Endothelial cell of umbilical vein (primary cell): ENCODE data around the gene OPN1MW3. TPM values are rescaled to one million over a fixed set of nuclear protein-coding genes. Genes with fewer than 3 reads are reported as not detected.

Experiments used
- BruUV-seq: library from RNA; stranded (reverse); fragments of 400-500 nt; replicated peaks from 2 replicates; lab custom pipeline; 2021; lab: Mats Ljungman, UMichigan
- CTCF ChIA-PET: fragments of 300-600, 350-600 bp; sonication (Branson Sonifier 250); formaldehyde crosslinking; loops from one replicate; lab custom pipeline; 2021; ENCODE audit warnings: antibody characterized with exemption, inconsistent platforms; lab: Charles Lee
- POLR2A ChIA-PET: fragments of 300-600, 350-600 bp; sonication (Branson Sonifier 250); formaldehyde crosslinking; loops from one replicate; lab custom pipeline; 2021; ENCODE audit warnings: antibody characterized with exemption, inconsistent platforms; lab: Charles Lee
- DNase-seq: peaks from one replicate; pipeline ENCODE4 v3.0.0-alpha.2; 2011; ENCODE audit warnings: low read depth, low spot score
- FAIRE-seq: peaks from 2 replicates; lab custom pipeline; 2011; peaks lifted over from hg19 to GRCh38; lab: Jason Lieb, UNC
- H2AFZ ChIP-seq: 2 replicates; pipeline ENCODE4 v1.6.0; 2012; ENCODE audit warnings: low read depth, low read length, control low read depth, inconsistent platforms
- H3K27ac ChIP-seq: 2 replicates; pipeline ENCODE4 v1.5.1; 2011; ENCODE audit warnings: low read depth, mild to moderate bottlenecking, control low read depth, low read length, moderate library complexity; ENCODE audit not compliant: insufficient read depth
- H3K27me3 ChIP-seq, 2 experiments: 2 replicates each; pipeline versions ENCODE4 v1.6.0 to v1.6.1; 2011; ENCODE audit warnings: low read length in 2 of 2, mixed read lengths in 1 of 2; ENCODE audit not compliant: control insufficient read depth in 2 of 2, insufficient read depth in 2 of 2
- H3K36me3 ChIP-seq, 2 experiments: 2 replicates in 1 of 2; 3 replicates in 1 of 2; pipeline ENCODE4 v1.5.1; 2011; ENCODE audit warnings: low read length in 2 of 2, mild to moderate bottlenecking in 1 of 2, moderate library complexity in 1 of 2; ENCODE audit not compliant: control insufficient read depth in 2 of 2, insufficient read depth in 2 of 2; ENCODE audit errors: extremely low read depth in 1 of 2
- H3K4me1 ChIP-seq: 3 replicates; pipeline ENCODE4 v1.5.1; 2011; ENCODE audit warnings: mild to moderate bottlenecking, low read length; ENCODE audit not compliant: control insufficient read depth, insufficient read depth; ENCODE audit errors: extremely low read depth
- H3K4me2 ChIP-seq: 2 replicates; pipeline ENCODE4 v1.6.1; 2011; ENCODE audit warnings: low read length, control low read depth, mixed read lengths; ENCODE audit not compliant: insufficient read depth
- H3K4me3 ChIP-seq, 3 experiments: fragments of 200-600 bp in 1 of 3; sonication (generic), shearing (Covaris generic) in 1 of 3; replicated peaks in 1 of 3; 2 replicates each; pipeline ENCODE4 v1.5.1; 2011 to 2016; ENCODE audit warnings: control low read depth in 3 of 3, low read length in 3 of 3, mild to moderate bottlenecking in 2 of 3, inconsistent platforms in 1 of 3, low read depth in 1 of 3, moderate library complexity in 1 of 3; ENCODE audit not compliant: insufficient read depth in 1 of 3
- H3K79me2 ChIP-seq: 2 replicates; pipeline ENCODE4 v1.6.0; 2012; ENCODE audit warnings: low read length, inconsistent platforms; ENCODE audit not compliant: control insufficient read depth, insufficient read depth
- H3K9ac ChIP-seq: replicated peaks from 2 replicates; pipeline ENCODE3; 2011; ENCODE audit warnings: low read length, control low read depth; ENCODE audit not compliant: insufficient read depth; ENCODE audit errors: extremely low read depth
- H3K9me1 ChIP-seq: replicated peaks from 3 replicates; pipeline ENCODE4 v1.6.0; 2011; ENCODE audit warnings: mild to moderate bottlenecking, low read length; ENCODE audit not compliant: control insufficient read depth, insufficient read depth; ENCODE audit errors: extremely low read depth
- H3K9me3 ChIP-seq: replicated peaks from 2 replicates; pipeline ENCODE4 v1.5.1; 2012; ENCODE audit warnings: low read length, inconsistent platforms; ENCODE audit not compliant: control insufficient read depth, insufficient read depth
- H4K20me1 ChIP-seq: replicated peaks from 2 replicates; pipeline ENCODE3; 2011; ENCODE audit warnings: mild to moderate bottlenecking, low read length; ENCODE audit not compliant: control insufficient read depth, insufficient read depth; ENCODE audit errors: extremely low read depth
- EZH2 ChIP-seq: IDR thresholded peaks from 2 replicates; pipeline ENCODE4 v1.6.1; 2012; ENCODE audit warnings: borderline replicate concordance, low read depth, mild to moderate bottlenecking, moderate library complexity, low read length, inconsistent platforms; ENCODE audit not compliant: severe bottlenecking
- FOS ChIP-seq: IDR thresholded peaks from 2 replicates; pipeline ENCODE4 v1.6.1; 2011; ENCODE audit warnings: mild to moderate bottlenecking, low read length, moderate library complexity, borderline replicate concordance; ENCODE audit not compliant: insufficient read depth
- GATA2 ChIP-seq: IDR thresholded peaks from 2 replicates; pipeline ENCODE4 v1.7.0; 2011; ENCODE audit warnings: low read depth, mild to moderate bottlenecking, moderate library complexity, mixed read lengths, low read length; ENCODE audit not compliant: insufficient read length, insufficient read depth
- JUN ChIP-seq: IDR thresholded peaks from 2 replicates; pipeline ENCODE4 v1.6.1; 2011; ENCODE audit warnings: borderline replicate concordance, low read depth; ENCODE audit not compliant: insufficient read length, insufficient read depth
- MAX ChIP-seq: IDR thresholded peaks from 2 replicates; pipeline ENCODE4 v1.6.1; 2011; ENCODE audit not compliant: insufficient read depth, insufficient read length
- MYC ChIP-seq: IDR thresholded peaks from one replicate; pipeline ENCODE4 v1.6.1; 2011; ENCODE audit warnings: mild to moderate bottlenecking, low read depth, low read length
- POLR2A ChIP-seq: IDR thresholded peaks from 2 replicates; pipeline ENCODE4 v1.6.1; 2012; ENCODE audit warnings: low read depth, mild to moderate bottlenecking, control low read depth, low read length
- POLR2AphosphoS5 ChIP-seq: IDR thresholded peaks from 2 replicates; pipeline ENCODE4 v1.6.1; 2012; ENCODE audit warnings: low read depth, mild to moderate bottlenecking, control low read depth, low read length, moderate library complexity; ENCODE audit not compliant: insufficient read depth
- dilution Hi-C: fragments of 300-500 bp; cut with MboI; formaldehyde crosslinking; loops from one replicate; pipeline ENCODE4 v1.15.0; 2019; ENCODE audit warnings: low sequenced_read_pairs; ENCODE audit not compliant: extremely low pct_ligation_motif_present
- intact Hi-C: fragments of 100-400 bp; cut with micrococcal nuclease; formaldehyde crosslinking; loops from one replicate; pipeline ENCODE4 v1.10.0; 2022
- polyA plus RNA-seq, 4 experiments: library from polyadenylated mRNA; depleted of rRNA in 3 of 4; stranded (reverse) in 3 of 4; unstranded in 1 of 4; fragments of >200 nt; gene quantifications; 2 replicates each; pipeline versions ENCODE4 v1.2.1 to v1.2.3, GENCODE V29; 2011 to 2012; ENCODE audit warnings: missing spikeins in 1 of 4
- total RNA-seq: library from RNA; stranded (reverse); gene quantifications from 2 replicates; pipeline ENCODE4 v1.2.3, GENCODE V29; 2021
- TF ChIP-seq, protein P1 (sequence below), 2 donors: IDR thresholded peaks; 1 replicate in 1 of 2; 2 replicates in 1 of 2; pipeline ENCODE4 v1.5.1; 2011; ENCODE audit warnings: low read length in 2 of 2, mild to moderate bottlenecking in 2 of 2, moderate library complexity in 2 of 2, control low read depth in 1 of 2, inconsistent platforms in 1 of 2, low read depth in 1 of 2; ENCODE audit not compliant: insufficient read depth in 1 of 2; ENCODE audit errors: extremely low read depth in 1 of 2

The OPN1MW3 gene
- total and polyA plus RNA-seq, 2 donors (not counting 3 experiments of a cell fraction or from before 2014, with no cell fraction given): not detected

- no peak overlapping the region for H2AFZ ChIP-seq
- H3K4me3 ChIP-seq: no peak overlapping the region
- H3K4me2 ChIP-seq: no peak overlapping the region
- POLR2A ChIA-PET: no interaction called here
- no peak overlapping the region for H3K9ac ChIP-seq
- dilution Hi-C loops (no loop called here), intact Hi-C loops (no loop called here)
- H3K79me2 ChIP-seq: no peaks in the 10 kb centered on the region
- no peak overlapping the region for H3K27ac ChIP-seq
- H3K9me3 ChIP-seq: no peaks in the 10 kb centered on the region
- CTCF ChIA-PET: interaction anchor here (1.3 to 1.9 kb wide), 3 partner anchors 17 to 269 kb away, joined by 3 to 5 read pairs (median 3); no protein-coding TSS in a partner anchor
- TF ChIP-seq FOS (no peak), GATA2 (no peak), EZH2 (no peak), MAX (no peak), MYC (no peak)
- no peaks in the 10 kb centered on the region for H3K9me1 ChIP-seq
- BruUV-seq: no TSS peak
- no peaks in the 10 kb centered on the region for H4K20me1 ChIP-seq
- DNase-seq: no peak
- no peaks in the 10 kb centered on the region for H3K4me1 ChIP-seq
- no peaks in the 10 kb centered on the region for H3K27me3 ChIP-seq
- FAIRE-seq: no peak
- H3K36me3 ChIP-seq: no peaks in the 10 kb centered on the region
Observed at GRCh38 chrX:154315416-154315815, 58.0 kb downstream of the OPN1MW3 start.

DNA sequence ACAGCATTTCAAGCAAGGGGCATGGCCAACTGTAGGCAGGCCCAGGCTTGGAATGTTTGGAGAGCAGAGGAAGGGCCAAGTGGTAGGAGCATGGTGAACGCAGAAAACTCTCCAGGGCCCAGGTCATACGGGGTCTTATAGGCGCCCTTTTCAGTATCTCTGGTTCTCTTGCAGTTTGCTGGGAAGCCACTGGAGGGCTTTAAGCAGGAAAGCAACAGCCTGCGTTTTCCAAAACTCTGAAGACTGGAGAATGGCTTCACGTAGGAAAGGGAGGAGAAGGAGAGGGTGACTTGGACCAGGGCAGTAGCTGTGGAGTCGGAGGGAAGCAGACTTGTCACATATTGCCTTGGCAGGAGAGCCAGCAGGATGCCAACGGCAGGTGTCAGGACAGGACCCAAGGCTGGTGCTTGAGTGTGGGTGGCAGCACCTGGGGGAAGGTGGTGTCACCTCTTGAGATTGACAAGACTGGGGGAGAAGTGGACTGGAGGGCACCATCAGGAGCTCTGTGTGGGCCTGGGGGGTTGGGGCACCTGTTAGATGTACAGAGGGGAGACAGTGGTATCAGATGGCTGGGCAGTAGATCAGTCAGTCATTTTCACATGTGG lies 60.1 kb downstream of the OPN1MW3 start:
- H3K79me2 ChIP-seq: no peaks in the 10 kb centered on the region
- dilution Hi-C loops: no loop called here
- intact Hi-C loops: no loop called here
- no TSS peak for BruUV-seq
- H3K27me3 ChIP-seq: no peaks in the 10 kb centered on the region
- no peaks in the 10 kb centered on the region for H3K9me1 ChIP-seq
- H3K9me3 ChIP-seq: no peaks in the 10 kb centered on the region
- H3K4me1 ChIP-seq: no peaks in the 10 kb centered on the region
- peak overlapping the region; percentile 76 for H2AFZ ChIP-seq
- TF ChIP-seq, protein P1, sequence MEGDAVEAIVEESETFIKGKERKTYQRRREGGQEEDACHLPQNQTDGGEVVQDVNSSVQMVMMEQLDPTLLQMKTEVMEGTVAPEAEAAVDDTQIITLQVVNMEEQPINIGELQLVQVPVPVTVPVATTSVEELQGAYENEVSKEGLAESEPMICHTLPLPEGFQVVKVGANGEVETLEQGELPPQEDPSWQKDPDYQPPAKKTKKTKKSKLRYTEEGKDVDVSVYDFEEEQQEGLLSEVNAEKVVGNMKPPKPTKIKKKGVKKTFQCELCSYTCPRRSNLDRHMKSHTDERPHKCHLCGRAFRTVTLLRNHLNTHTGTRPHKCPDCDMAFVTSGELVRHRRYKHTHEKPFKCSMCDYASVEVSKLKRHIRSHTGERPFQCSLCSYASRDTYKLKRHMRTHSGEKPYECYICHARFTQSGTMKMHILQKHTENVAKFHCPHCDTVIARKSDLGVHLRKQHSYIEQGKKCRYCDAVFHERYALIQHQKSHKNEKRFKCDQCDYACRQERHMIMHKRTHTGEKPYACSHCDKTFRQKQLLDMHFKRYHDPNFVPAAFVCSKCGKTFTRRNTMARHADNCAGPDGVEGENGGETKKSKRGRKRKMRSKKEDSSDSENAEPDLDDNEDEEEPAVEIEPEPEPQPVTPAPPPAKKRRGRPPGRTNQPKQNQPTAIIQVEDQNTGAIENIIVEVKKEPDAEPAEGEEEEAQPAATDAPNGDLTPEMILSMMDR (IDR thresholded peaks at IDR 0.05; ENCODE audit: extremely low read depth in 1 of 2, insufficient read depth in 1 of 2, low read depth in 1 of 2, low read length in 2 of 2): peak; percentile 18 to 46
- no peak for TF ChIP-seq EZH2
- TF ChIP-seq POLR2A: no peak
- no peak for TF ChIP-seq GATA2
- TF ChIP-seq FOS: no peak
- TF ChIP-seq MAX: no peak
- no peak for TF ChIP-seq JUN
- no peak for TF ChIP-seq POLR2AphosphoS5
- no peak overlapping the region for H3K4me2 ChIP-seq
- FAIRE-seq (peak; percentile 93), DNase-seq (peak; percentile 14)
- H3K36me3 ChIP-seq: no peaks in the 10 kb centered on the region
- H3K9ac ChIP-seq: no peak overlapping the region
- CTCF ChIA-PET: interaction anchor here (1.2 to 1.9 kb wide), 3 partner anchors 8 to 17 kb away, joined by 3 to 6 read pairs (median 5); no protein-coding TSS in a partner anchor
- no peak overlapping the region for H3K4me3 ChIP-seq
- H4K20me1 ChIP-seq: no peaks in the 10 kb centered on the region
- no peak overlapping the region for H3K27ac ChIP-seq
- POLR2A ChIA-PET: no interaction called here
